ENCODE data around the gene TUBGCP6. TPM values are rescaled to one million over a fixed set of nuclear protein-coding genes. Genes with fewer than 3 reads are reported as not detected.

The TUBGCP6 gene
- total and polyA plus RNA-seq, 2 experiments from 2014 or later = 18.6 to 47.1 TPM

DNA sequence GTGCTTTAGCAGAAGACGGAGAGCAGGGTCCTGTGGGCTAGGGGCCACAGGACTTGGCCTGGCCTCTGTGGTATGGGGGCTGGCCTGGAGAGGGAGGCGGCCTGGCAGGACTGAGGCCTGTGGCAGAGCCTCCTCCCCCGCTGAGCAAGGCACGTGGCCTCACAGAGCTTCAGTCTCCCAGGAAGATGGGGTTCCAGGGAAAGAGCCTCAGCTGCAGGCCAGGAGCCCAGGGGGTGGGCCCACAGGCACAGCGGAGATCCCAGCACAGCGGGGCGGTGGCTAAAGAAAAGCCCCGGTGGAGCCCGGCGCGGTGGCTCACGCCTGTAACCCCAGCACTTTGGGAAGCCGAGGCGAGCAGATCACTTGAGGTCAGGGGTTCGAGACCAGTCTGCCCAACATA is 14.5 kb upstream of the TUBGCP6 start:
- H3K9me2 ChIP-seq (ENCODE audit: insufficient read depth) = no peaks in the 10 kb centered on the region
- H3K4me1 ChIP-seq (ENCODE audit: insufficient read depth) = peaks cover 7% of the 10 kb centered on the region
- Mint-ChIP-seq H3K36me3 (ENCODE audit: low read depth) (no peaks in the 10 kb centered on the region), H3K27me3 (ENCODE audit: insufficient read depth, low read depth, poor library complexity) (peaks cover 21% of the 10 kb centered on the region), H3K4me1 (peaks cover 6% of the 10 kb centered on the region; the same call in 2 of the 3 replicates), H3K4me3 (no peak overlapping the region), H3K27ac (no peak overlapping the region), H3K9me3 (no peaks in the 10 kb centered on the region)
- no peak overlapping the region for H3K4me3 ChIP-seq
- H3K4me2 ChIP-seq = no peak overlapping the region
- no peaks in the 10 kb centered on the region for H3F3A ChIP-seq (replicated peaks; ENCODE audit: low read depth)
- TF ChIP-seq STAT1 (IDR thresholded peaks at IDR 0.05; ENCODE audit: unreplicated experiment) (no peak), JUNB (IDR thresholded peaks at IDR 0.05; ENCODE audit: unreplicated experiment) (no peak)
- TF ChIP-seq, protein P1, sequence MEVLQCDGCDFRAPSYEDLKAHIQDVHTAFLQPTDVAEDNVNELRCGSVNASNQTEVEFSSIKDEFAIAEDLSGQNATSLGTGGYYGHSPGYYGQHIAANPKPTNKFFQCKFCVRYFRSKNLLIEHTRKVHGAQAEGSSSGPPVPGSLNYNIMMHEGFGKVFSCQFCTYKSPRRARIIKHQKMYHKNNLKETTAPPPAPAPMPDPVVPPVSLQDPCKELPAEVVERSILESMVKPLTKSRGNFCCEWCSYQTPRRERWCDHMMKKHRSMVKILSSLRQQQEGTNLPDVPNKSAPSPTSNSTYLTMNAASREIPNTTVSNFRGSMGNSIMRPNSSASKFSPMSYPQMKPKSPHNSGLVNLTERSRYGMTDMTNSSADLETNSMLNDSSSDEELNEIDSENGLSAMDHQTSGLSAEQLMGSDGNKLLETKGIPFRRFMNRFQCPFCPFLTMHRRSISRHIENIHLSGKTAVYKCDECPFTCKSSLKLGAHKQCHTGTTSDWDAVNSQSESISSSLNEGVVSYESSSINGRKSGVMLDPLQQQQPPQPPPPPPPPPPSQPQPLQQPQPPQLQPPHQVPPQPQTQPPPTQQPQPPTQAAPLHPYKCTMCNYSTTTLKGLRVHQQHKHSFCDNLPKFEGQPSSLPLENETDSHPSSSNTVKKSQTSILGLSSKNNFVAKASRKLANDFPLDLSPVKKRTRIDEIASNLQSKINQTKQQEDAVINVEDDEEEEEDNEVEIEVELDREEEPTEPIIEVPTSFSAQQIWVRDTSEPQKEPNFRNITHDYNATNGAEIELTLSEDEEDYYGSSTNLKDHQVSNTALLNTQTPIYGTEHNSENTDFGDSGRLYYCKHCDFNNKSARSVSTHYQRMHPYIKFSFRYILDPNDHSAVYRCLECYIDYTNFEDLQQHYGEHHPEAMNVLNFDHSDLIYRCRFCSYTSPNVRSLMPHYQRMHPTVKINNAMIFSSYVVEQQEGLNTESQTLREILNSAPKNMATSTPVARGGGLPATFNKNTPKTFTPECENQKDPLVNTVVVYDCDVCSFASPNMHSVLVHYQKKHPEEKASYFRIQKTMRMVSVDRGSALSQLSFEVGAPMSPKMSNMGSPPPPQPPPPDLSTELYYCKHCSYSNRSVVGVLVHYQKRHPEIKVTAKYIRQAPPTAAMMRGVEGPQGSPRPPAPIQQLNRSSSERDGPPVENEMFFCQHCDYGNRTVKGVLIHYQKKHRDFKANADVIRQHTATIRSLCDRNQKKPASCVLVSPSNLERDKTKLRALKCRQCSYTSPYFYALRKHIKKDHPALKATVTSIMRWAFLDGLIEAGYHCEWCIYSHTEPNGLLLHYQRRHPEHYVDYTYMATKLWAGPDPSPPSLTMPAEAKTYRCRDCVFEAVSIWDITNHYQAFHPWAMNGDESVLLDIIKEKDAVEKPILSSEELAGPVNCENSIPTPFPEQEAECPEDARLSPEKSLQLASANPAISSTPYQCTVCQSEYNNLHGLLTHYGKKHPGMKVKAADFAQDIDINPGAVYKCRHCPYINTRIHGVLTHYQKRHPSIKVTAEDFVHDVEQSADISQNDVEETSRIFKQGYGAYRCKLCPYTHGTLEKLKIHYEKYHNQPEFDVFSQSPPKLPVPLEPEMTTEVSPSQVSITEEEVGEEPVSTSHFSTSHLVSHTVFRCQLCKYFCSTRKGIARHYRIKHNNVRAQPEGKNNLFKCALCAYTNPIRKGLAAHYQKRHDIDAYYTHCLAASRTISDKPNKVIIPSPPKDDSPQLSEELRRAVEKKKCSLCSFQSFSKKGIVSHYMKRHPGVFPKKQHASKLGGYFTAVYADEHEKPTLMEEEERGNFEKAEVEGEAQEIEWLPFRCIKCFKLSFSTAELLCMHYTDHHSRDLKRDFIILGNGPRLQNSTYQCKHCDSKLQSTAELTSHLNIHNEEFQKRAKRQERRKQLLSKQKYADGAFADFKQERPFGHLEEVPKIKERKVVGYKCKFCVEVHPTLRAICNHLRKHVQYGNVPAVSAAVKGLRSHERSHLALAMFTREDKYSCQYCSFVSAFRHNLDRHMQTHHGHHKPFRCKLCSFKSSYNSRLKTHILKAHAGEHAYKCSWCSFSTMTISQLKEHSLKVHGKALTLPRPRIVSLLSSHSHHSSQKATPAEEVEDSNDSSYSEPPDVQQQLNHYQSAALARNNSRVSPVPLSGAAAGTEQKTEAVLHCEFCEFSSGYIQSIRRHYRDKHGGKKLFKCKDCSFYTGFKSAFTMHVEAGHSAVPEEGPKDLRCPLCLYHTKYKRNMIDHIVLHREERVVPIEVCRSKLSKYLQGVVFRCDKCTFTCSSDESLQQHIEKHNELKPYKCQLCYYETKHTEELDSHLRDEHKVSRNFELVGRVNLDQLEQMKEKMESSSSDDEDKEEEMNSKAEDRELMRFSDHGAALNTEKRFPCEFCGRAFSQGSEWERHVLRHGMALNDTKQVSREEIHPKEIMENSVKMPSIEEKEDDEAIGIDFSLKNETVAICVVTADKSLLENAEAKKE (CRISPR knock-in tag; IDR thresholded peaks at IDR 0.05) = no peak
- peaks cover 23% of the 10 kb centered on the region for H3K27me3 ChIP-seq (ENCODE audit: insufficient read depth)
- DNase-seq (ENCODE audit: low spot score) (no peak), ATAC-seq (no peak)
- no peaks in the 10 kb centered on the region for H3K36me3 ChIP-seq (ENCODE audit: insufficient read depth)
- H4K20me1 ChIP-seq (replicated peaks; ENCODE audit: insufficient read depth) = no peaks in the 10 kb centered on the region
- H2AFZ ChIP-seq = no peak overlapping the region
- H3K27ac ChIP-seq (ENCODE audit: low read depth) = no peak overlapping the region
- H3K79me2 ChIP-seq (replicated peaks; ENCODE audit: insufficient read depth) = no peaks in the 10 kb centered on the region

DNA sequence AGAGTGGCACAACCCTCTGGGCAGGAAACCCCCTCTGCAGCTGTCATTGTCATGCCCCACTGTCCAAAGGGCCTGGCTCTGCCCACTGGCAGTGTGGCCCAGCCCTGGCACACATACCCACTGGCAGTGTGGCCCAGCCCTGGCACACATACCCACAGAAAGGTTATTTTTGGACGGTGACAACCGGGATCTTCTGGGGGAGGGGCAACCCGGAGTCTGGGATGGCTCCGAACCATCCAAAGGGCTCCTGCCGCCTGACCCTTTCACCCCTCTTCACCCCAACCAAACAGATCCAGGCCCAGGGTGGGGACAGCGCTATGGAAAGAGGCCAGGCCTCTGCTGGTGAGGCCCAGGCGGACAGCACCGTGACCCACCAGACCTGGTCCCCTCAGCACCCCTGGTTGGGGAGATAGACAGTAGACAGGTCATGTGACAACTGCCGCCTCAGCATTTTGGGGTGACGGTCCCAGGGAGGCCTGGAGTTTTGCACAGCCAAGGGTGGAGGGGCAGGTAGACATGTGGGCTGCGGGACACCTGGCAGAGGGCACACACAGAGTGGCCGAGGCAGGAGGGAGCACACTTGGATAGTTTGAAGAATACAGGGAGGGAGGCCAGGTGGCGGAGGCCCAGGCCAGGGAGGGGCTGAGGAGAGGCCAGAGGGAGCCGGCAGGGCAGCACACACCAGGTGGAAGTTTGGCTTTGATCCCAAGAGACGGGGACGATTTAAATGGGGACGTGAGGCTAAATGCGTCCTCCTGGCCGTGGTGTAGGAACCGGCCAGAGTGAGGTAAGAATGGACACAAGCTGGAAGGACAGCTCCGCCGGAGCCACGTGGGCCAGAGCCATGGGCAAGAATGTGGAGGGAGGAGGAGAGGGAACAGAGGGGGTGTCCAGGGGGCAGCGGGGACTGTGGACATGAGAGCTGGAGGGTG is 13.8 kb upstream of the TUBGCP6 start:
- Mint-ChIP-seq H3K9me3 (no peaks in the 10 kb centered on the region), H3K27ac (no peak overlapping the region), H3K27me3 (ENCODE audit: insufficient read depth, low read depth, poor library complexity) (peaks cover 21% of the 10 kb centered on the region), H3K4me1 (peaks cover 6% of the 10 kb centered on the region; the same call in 2 of the 3 replicates), H3K36me3 (ENCODE audit: low read depth) (no peaks in the 10 kb centered on the region), H3K4me3 (no peak overlapping the region)
- H3F3A ChIP-seq (replicated peaks; ENCODE audit: low read depth) = no peaks in the 10 kb centered on the region
- ATAC-seq = no peak
- no peaks in the 10 kb centered on the region for H3K9me2 ChIP-seq (ENCODE audit: insufficient read depth)
- no peak overlapping the region for H3K27ac ChIP-seq (ENCODE audit: low read depth)
- TF ChIP-seq EZH2phosphoT487 (IDR thresholded peaks at IDR 0.05; ENCODE audit: unreplicated experiment) = no peak
- TF ChIP-seq, protein P2, sequence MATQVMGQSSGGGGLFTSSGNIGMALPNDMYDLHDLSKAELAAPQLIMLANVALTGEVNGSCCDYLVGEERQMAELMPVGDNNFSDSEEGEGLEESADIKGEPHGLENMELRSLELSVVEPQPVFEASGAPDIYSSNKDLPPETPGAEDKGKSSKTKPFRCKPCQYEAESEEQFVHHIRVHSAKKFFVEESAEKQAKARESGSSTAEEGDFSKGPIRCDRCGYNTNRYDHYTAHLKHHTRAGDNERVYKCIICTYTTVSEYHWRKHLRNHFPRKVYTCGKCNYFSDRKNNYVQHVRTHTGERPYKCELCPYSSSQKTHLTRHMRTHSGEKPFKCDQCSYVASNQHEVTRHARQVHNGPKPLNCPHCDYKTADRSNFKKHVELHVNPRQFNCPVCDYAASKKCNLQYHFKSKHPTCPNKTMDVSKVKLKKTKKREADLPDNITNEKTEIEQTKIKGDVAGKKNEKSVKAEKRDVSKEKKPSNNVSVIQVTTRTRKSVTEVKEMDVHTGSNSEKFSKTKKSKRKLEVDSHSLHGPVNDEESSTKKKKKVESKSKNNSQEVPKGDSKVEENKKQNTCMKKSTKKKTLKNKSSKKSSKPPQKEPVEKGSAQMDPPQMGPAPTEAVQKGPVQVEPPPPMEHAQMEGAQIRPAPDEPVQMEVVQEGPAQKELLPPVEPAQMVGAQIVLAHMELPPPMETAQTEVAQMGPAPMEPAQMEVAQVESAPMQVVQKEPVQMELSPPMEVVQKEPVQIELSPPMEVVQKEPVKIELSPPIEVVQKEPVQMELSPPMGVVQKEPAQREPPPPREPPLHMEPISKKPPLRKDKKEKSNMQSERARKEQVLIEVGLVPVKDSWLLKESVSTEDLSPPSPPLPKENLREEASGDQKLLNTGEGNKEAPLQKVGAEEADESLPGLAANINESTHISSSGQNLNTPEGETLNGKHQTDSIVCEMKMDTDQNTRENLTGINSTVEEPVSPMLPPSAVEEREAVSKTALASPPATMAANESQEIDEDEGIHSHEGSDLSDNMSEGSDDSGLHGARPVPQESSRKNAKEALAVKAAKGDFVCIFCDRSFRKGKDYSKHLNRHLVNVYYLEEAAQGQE (IDR thresholded peaks at IDR 0.05; ENCODE audit: unreplicated experiment) = no peak
- TF ChIP-seq STAT1 (IDR thresholded peaks at IDR 0.05; ENCODE audit: unreplicated experiment) = no peak
- TF ChIP-seq, protein P3, sequence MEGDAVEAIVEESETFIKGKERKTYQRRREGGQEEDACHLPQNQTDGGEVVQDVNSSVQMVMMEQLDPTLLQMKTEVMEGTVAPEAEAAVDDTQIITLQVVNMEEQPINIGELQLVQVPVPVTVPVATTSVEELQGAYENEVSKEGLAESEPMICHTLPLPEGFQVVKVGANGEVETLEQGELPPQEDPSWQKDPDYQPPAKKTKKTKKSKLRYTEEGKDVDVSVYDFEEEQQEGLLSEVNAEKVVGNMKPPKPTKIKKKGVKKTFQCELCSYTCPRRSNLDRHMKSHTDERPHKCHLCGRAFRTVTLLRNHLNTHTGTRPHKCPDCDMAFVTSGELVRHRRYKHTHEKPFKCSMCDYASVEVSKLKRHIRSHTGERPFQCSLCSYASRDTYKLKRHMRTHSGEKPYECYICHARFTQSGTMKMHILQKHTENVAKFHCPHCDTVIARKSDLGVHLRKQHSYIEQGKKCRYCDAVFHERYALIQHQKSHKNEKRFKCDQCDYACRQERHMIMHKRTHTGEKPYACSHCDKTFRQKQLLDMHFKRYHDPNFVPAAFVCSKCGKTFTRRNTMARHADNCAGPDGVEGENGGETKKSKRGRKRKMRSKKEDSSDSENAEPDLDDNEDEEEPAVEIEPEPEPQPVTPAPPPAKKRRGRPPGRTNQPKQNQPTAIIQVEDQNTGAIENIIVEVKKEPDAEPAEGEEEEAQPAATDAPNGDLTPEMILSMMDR (conservative IDR thresholded peaks at IDR 0.05; ENCODE audit: low read depth in 2 of 2) = no peak
- no peak for TF ChIP-seq JUNB (IDR thresholded peaks at IDR 0.05; ENCODE audit: unreplicated experiment)
- no peak for TF ChIP-seq NANOG (IDR thresholded peaks at IDR 0.05; ENCODE audit: borderline replicate concordance)
- no peaks in the 10 kb centered on the region for H3K79me2 ChIP-seq (replicated peaks; ENCODE audit: insufficient read depth)
- H3K36me3 ChIP-seq (ENCODE audit: insufficient read depth) = no peaks in the 10 kb centered on the region
- no peaks in the 10 kb centered on the region for H4K20me1 ChIP-seq (replicated peaks; ENCODE audit: insufficient read depth)
- H3K4me3 ChIP-seq = no peak overlapping the region
- DNase-seq (ENCODE audit: low spot score) = no peak
- H2AFZ ChIP-seq = no peak overlapping the region
- peaks cover 7% of the 10 kb centered on the region for H3K4me1 ChIP-seq (ENCODE audit: insufficient read depth)
- H3K27me3 ChIP-seq (ENCODE audit: insufficient read depth) = peaks cover 23% of the 10 kb centered on the region
- no peak overlapping the region for H3K4me2 ChIP-seq
